HepG2 (cell line): ENCODE data around the gene GRAMD1A. TPM values are rescaled to one million over a fixed set of nuclear protein-coding genes. Genes with fewer than 3 reads are reported as not detected.

Experiments
- ARID5B ChIP-seq: IDR thresholded peaks from 2 replicates; pipeline ENCODE4 v1.4.0; 2020; ENCODE audit warnings: mild to moderate bottlenecking, missing genetic modification reagents
- DDIT3 ChIP-seq: sonication (generic); formaldehyde crosslinking; IDR thresholded peaks from 2 replicates; pipeline ENCODE4 v1.4.0; 2020; ENCODE audit warnings: mild to moderate bottlenecking, missing genetic modification reagents
- HNF1A ChIP-seq, 2 experiments: sonication (generic) in 1 of 2; formaldehyde crosslinking in 1 of 2; IDR thresholded peaks; 2 replicates each; pipeline versions ENCODE4 v1.4.0 to v1.6.1; 2016 to 2020; ENCODE audit warnings: borderline replicate concordance in 1 of 2, low read depth in 1 of 2, mild to moderate bottlenecking in 1 of 2, missing genetic modification reagents in 1 of 2
- JDP2 ChIP-seq: sonication (generic); formaldehyde crosslinking; IDR thresholded peaks from 2 replicates; pipeline ENCODE4 v1.8.1; 2022; ENCODE audit warnings: missing genetic modification reagents, borderline replicate concordance
- LBX2 ChIP-seq: sonication (generic); formaldehyde crosslinking; IDR thresholded peaks from 2 replicates; pipeline ENCODE4 v1.5.0; 2020; ENCODE audit warnings: missing genetic modification reagents, mild to moderate bottlenecking, borderline replicate concordance
- PCBP1 ChIP-seq: fragments of 200-400 bp; formaldehyde crosslinking; IDR thresholded peaks from 2 replicates; pipeline ENCODE4 v1.6.1; 2017; ENCODE audit warnings: mild to moderate bottlenecking, low read depth, low read length, borderline replicate concordance
- POLR2A ChIP-seq, 2 experiments: IDR thresholded peaks; 2 replicates each; pipeline ENCODE4 v1.6.1; 2011; ENCODE audit warnings: low read depth in 2 of 2, low read length in 2 of 2, mild to moderate bottlenecking in 1 of 2, moderate library complexity in 1 of 2; ENCODE audit not compliant: insufficient read depth in 1 of 2
- REL ChIP-seq: sonication (generic); formaldehyde crosslinking; conservative IDR thresholded peaks from 2 replicates; pipeline ENCODE4 v1.8.0; 2022; ENCODE audit warnings: mild to moderate bottlenecking, missing genetic modification reagents, moderate library complexity
- SMAD1 ChIP-seq: sonication (generic); formaldehyde crosslinking; IDR thresholded peaks from 2 replicates; pipeline ENCODE4 v1.4.0; 2020; ENCODE audit warnings: missing genetic modification reagents, low read depth, mild to moderate bottlenecking, borderline replicate concordance
- ZBTB37 ChIP-seq: sonication (generic); formaldehyde crosslinking; IDR thresholded peaks from 2 replicates; pipeline ENCODE4 v1.4.0; 2020; ENCODE audit warnings: mild to moderate bottlenecking, missing genetic modification reagents
- ZMYM4 ChIP-seq: sonication (generic); formaldehyde crosslinking; IDR thresholded peaks from 2 replicates; pipeline ENCODE4 v1.8.1; 2023; ENCODE audit warnings: mild to moderate bottlenecking, missing genetic modification reagents
- ZNF431 ChIP-seq: sonication (generic); formaldehyde crosslinking; IDR thresholded peaks from 2 replicates; pipeline ENCODE4 v1.9.0; 2022; ENCODE audit warnings: missing genetic modification reagents, low read depth, mild to moderate bottlenecking, borderline replicate concordance
- ZNF570 ChIP-seq: sonication (generic); formaldehyde crosslinking; IDR thresholded peaks from 2 replicates; pipeline ENCODE4 v1.4.0; 2020; ENCODE audit warnings: mild to moderate bottlenecking, missing genetic modification reagents, borderline replicate concordance
- ZNF691 ChIP-seq: sonication (generic); formaldehyde crosslinking; IDR thresholded peaks from 2 replicates; pipeline ENCODE4 v1.4.0; 2020; ENCODE audit warnings: missing genetic modification reagents, low read depth, mild to moderate bottlenecking, borderline replicate concordance
- ZNF766 ChIP-seq: sonication (generic); formaldehyde crosslinking; IDR thresholded peaks from 2 replicates; pipeline ENCODE4 v1.5.0; 2020; ENCODE audit warnings: missing genetic modification reagents, borderline replicate concordance
- polyA plus RNA-seq, 8 experiments: library from polyadenylated mRNA; depleted of rRNA in 3 of 8; stranded (reverse) in 7 of 8; unstranded in 1 of 8; fragments of >200 nt; fragmentation: Illumina TruSeq in 4 of 8; extraction: Trizol in 4 of 8; gene quantifications; 2 replicates each; pipeline versions ENCODE4 v1.2.1 to v1.2.3, GENCODE V29; 2011 to 2016; ENCODE audit warnings: low read depth in 4 of 8, missing spikeins in 1 of 8, mixed read lengths in 1 of 8; ENCODE audit not compliant: insufficient read depth in 1 of 8
- total RNA-seq, 5 experiments: library from RNA; depleted of rRNA; stranded (reverse); fragments of >200 nt; fragmentation: Illumina TruSeq; extraction: Trizol; gene quantifications; 2 replicates each; pipeline ENCODE4 v1.2.3, GENCODE V29; 2016; ENCODE audit warnings: low read depth in 1 of 5

The GRAMD1A gene
- total and polyA plus RNA-seq, 2 of the 13 experiments (the other 11 are each of a cell fraction or from before 2014, with no cell fraction given): 14.7 to 181 TPM

- TF ChIP-seq ZNF691 (CRISPR knock-in tag): peak; percentile 87; the same call in 1 of the 2 replicates
- TF ChIP-seq LBX2 (CRISPR knock-in tag): peak; percentile 16; the same call in 1 of the 2 replicates
- TF ChIP-seq POLR2A (IDR thresholded peaks at IDR 0.05; ENCODE audit: insufficient read depth in 1 of 2, low read depth in 2 of 2, low read length in 2 of 2): peak in 1 of 2 experiments; percentile 66; a peak in 2 of 4 replicates
- no peak for TF ChIP-seq ZBTB37 (CRISPR knock-in tag)
- TF ChIP-seq ARID5B (CRISPR knock-in tag): peak; percentile 24; the same call in 1 of the 2 replicates
- TF ChIP-seq HNF1A (IDR thresholded peaks at IDR 0.05; ENCODE audit: low read depth): no peak
- TF ChIP-seq HNF1A (CRISPR knock-in tag; IDR thresholded peaks at IDR 0.05; ENCODE audit: borderline replicate concordance): 0 out of 2 replicates have a peak, but pooled peaks have one; percentile 32
- TF ChIP-seq JDP2 (CRISPR knock-in tag): no peak
- TF ChIP-seq PCBP1: no peak
- no peak for TF ChIP-seq SMAD1
- TF ChIP-seq ZMYM4: peak; percentile 70
- TF ChIP-seq ZNF431 (CRISPR knock-in tag): peak; percentile 38; the same call in 1 of the 2 replicates
- no peak for TF ChIP-seq DDIT3 (CRISPR knock-in tag)
- TF ChIP-seq ZNF570: no peak
- 0 out of 2 replicates have a peak, but pooled peaks have one; percentile 39 for TF ChIP-seq REL (CRISPR knock-in tag)
- TF ChIP-seq ZNF766 (CRISPR knock-in tag): 0 out of 2 replicates have a peak, but pooled peaks have one; percentile 49
Measured at GRCh38 chr19:34963573-34964406, 36.3 kb upstream of the GRAMD1A start, which contains the start of gene ZNF792 (continued).
